Fibroblast of skin of back (primary cell): ENCODE data around the gene DIPK1A.
A peak's percentile ranks its signal among the peaks of the same experiment; 100 is the strongest.

ENCODE experiments used
- DNase-seq: peaks from one replicate; pipeline ENCODE4 v3.0.0-alpha.2; 2013

Gene DIPK1A

DNA sequence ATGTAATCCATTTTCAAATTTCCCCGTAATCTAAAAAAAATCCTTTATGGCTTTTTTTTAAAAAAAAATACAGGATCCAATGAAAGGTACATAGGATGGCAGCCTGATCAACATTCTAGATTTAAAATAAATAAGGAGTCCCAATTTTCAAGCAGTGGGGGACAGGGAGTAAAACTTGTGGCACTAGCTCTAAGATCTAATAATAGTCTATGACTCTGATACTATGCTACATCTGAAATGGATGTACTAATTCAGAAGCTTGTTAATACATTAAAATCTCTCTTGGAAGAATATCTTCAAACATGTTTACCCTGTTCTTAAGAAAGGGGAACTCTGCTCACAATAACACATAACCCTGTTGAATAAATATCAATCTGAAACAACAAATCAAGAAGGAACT is 8.5 kb downstream of the DIPK1A start:
- DNase-seq: no peak

DNA sequence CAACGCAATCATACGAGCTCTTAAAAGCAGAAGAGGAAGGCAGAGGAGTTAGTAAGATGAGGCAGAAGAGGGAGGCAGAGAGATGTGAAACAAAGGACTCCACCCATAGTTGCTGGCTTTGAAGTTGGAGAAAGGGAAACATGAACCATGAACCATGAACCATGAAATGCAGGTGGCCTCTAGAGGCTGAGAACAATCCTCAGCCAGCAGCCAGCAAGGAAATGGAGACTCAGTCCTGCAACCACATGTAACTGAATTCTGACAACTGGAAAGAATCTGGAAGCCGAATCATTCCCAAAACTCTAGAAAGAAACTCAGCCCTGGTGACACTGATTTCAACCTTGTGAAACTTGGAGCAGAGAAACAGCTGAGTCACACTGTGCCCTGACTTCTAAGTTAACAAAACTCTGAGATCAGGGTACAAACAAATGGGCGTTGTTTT is 10.1 kb downstream of the DIPK1A start:
- DNase-seq: peak; percentile 87

DNA sequence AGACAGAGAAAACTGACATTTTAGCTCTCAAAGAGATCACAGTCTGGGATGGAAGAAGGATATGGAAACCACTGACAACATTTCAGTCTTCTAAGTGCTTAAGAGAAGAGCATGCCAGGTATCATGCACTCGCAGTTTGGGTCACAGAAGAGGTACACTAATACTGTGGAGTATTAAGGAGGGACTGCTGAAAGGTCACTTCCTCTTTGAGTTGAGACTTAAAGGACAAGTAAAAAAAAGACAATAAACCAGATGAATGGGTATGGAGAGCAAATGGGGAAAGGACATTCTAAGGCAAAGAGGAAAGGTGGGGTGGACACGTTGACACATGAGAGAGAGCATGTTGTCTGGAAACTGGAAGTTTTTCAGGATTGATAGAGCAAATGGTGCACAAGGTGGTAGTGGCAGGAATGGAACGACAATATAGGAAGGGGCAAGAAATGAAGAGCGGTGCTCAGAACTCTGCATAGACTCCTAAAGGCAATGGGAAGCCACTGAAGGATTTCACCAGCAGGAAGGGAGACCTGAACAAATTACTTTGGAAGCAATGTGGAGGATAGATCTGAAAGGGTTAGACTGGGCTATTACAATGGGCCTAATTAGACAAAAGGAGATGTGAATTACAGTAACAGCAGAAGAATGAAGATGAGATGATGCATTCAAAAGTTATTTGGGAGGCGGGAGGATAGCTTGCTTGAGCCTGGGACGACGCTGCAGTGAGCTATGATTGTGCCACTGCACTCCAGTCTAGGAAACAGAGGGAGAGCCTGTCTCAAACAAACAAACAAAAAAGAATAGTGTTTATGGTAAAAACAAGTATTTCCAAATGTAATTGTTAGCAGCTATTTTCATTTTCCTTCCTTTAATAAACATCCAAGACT is 11.1 kb downstream of the DIPK1A start:
- DNase-seq: peak; percentile 89

DNA sequence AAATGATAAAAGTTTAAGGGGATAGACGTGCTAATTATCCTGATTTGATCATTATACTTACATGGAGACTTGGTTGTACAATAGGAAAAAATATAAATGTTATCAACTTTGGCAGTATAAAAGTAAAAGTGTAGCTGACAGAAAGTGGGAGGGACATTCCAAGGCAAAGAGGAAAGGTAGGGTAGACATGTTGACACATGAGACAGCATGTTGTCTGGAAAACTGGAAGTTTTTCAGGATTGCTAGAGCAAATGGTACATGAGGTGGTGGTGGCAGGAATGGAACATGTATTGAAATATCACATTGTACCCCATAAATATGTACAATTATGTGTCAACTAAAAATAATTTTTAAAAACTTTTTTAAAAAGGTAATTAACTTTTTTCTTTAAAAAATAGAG is 13.2 kb downstream of the DIPK1A start:
- no peak for DNase-seq

DNA sequence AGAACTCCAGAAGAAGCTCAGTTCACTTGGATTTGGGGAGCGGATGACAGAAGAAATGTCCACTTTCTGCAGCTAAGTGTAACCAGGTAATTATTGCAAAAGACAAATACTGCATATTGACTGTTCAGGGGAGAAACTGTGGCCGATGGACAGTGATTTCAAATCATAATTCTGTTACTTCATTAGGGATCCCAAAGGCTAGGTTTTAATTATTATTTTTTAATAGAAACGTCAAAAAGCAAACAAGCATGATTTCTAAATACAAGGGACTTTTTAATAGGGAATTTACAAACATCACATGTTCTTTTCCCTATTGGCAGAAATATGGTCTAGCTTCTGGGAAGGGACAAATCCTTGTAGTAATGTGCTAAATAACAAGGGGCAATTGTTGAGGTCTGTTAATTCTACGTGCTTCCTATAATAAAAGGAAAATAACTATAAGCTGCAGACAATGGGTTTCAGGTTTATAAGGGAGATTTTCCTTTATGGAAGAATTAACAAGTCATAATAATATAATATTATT is 15.5 kb downstream of the DIPK1A start:
- DNase-seq: no peak

DNA sequence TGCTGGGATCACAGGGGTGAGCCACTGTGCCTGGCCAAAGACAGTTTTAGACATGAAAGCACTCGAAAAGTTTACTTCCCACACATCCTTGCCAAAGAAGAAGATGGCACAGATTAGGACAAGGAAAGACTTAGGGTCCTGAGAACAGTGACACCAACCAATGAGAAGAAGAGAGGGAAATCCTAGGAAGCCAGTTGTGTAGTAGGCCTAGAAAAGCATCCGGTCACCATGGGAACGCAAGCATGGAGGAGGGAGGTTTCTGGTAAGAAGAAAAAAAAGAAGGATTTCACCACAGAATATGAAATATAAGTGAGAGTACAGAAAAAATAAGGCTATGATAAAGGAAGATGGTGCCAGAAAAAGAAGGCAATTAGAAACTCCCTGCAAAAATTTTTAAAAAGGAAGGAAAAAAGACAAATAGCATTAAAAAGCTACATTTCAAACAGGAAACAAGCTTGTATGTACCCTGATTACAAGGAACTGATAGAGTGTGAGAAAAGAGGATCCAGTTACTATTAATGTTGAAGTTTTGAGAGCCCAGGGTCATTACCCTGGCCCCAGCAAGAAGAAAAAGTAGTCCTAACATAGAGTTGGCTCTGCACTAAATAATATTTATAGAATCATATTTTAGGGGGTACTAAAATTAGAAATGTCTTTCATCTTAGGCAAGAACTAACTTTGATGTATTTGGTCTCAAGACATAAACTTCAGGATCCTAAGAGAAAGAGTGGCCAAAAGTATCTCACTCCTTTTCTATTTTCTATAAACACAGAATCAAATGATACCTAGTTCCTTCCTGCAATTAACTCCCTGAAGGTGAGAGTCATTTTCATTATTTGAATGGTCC is 16.1 kb downstream of the DIPK1A start:
- DNase-seq: no peak

DNA sequence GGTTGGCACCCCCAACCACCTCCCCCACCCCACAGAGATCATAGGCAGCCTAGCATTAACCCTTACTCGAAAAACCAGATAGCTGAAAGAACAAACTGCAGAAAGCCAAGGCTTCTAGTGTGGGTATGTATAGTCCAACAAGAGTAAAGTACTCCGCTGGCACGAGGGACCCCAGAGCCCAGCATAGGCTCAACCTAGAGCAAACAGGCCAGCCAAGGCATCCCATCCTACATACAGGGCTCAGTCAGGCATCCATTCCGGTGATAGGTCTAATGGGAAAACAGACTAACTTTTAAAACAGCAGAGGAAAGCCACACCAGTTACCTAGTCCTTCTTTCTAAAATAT is 17.8 kb downstream of the DIPK1A start:
- DNase-seq: no peak

DNA sequence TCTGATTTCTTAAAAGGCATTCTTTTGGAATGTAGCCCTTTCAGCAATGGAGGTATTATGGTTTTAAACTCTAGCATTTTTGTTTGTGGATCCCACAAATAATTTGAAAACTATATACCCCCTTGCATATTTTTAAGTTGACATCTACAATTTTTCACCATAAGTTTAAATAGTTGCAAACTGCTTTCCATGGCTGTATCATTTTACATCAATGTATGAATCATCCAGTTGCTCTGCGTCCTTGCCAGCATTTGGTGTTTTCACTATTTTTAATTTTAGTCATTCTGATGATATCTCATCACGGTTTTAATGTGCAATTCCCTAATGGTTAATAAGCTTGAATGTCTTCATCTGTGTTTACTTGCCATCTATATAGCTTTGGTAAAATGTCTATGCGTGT is 20.7 kb downstream of the DIPK1A start:
- DNase-seq: peak; percentile 85

DNA sequence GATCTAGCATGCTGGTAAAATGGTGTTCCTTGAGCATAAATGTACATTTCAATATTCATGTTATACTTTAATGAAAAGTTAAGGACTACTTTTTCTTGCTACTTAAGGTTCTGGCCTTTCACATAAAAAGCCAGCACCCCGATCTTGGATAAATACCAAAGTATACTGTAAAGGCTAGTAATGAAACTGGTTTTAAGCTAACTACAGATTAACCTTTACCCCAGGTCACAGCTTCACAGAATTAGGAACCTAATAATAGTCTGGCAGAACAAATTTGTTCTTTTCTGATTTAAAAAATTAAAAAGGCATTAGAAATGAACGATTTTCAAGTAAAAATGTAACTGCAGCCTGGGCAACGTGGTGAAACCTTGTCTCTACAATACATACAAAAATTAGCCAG is 23.5 kb downstream of the DIPK1A start:
- DNase-seq: no peak

DNA sequence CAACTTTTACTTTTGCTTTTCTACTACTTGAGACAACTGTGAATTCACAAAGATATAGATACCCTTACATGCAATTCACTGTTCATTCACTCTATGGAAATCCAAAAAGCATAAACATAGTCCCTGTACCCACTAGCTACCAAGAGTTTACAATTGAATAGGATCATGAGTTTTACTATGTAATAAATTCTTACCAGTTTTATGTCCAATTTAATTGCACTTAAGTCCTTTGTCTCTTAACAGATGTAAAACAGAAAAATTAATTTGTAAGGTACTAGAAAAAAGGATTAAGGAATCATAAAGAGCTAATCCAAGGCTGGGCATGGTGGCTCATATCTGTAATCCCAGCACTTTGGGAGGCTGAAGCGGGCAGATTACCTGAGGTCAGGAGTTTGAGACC is 24.4 kb downstream of the DIPK1A start:
- no peak for DNase-seq

DNA sequence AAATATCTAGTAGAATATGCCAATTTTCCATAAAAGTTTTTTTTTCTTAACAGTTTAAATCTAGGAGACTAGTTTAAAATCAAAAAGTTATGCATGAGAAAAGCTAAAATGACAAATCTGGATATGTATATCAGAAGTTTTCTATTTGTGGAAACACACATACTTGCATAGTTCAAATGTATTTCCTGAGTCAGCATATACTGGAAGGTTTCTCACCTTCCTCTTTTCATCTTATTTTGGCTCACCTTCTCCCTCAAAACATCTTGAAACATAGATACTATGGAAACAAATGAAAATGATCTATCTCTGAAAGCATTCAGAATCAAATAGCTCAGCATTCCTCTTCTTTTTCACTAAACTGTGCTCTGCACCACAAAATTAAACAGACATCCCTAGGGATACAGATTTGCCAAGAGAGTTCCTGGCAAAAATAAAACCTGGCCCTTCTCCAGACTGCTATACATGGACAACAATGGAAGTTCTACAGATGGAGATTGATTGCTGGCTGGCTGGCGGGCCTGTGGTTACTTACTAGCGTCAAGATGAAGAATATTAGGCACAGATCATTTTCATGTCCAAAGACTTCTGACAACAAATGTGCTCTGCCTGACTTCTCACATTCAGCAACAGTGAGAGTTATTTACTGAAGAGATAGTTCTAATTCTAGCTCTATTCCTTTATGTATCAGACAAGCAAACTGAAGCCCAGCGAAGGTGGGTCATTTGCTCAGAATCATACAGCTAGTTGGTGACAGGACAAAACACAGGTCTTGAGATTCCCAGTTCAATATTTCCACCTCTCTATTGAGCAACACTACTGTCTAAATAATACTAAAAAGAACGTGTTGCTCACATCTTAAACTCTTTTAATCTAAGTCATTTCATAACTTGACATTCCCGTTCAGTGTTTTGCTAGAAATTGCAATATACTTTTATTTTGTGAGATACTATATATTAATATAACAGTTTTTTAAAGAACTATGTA is 26.6 kb downstream of the DIPK1A start:
- peak; percentile 93 for DNase-seq

DNA sequence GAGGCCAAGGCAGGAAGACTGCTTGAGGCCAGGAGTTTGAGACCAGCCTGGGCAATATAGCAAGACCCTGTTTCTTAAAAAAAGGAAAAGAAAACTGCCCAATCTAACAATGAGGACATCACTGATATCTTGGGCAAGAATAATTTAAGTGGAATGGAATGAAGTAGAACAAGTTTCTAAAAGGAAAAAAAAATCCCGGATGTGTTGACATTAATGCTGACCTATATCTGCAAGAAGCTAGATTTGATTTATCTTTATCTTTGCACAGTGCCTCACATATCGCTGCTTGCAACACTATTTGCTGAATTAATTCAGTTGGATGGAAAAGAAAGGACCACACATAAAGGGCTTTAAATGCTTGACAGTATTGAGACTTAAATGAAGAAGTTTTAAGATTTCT is 27.8 kb downstream of the DIPK1A start:
- no peak for DNase-seq

DNA sequence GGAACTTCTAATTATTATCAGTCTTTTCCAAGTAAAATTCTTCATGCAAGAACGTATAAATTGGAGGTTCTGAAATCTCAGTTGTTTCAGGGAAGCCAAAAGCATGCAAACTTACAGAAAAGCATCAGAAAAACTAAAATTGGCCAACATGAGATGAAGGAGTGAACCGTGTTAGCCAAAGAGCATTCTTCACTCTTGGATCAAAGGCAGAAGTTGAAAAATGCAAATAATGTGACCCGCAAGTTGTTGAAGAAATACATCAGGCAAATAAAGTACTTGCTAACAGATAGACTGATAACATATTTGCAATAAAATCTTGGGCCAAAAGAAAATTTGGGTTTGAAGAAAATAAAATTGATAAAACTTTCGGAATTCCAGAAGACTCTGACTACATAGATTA is 29.6 kb downstream of the DIPK1A start:
- DNase-seq: no peak

DNA sequence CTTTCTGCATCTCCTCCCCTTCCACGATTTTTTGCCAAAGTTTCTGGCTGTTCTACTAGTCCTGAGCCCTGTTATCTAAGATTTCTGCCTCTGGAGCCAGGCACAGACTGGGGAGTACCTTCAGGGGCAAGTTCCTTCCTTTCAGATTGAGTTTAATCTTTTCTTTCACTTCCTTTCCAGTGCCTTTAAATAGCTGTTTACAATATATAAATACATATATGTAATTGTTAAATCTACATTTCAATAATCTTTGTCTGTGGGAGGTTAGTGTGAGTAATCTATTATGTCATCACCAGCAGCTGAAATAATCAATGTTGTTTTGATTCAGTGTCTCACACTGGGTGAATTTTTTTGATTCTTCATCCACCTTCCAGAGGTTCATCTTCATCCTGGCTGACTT is 31.8 kb downstream of the DIPK1A start:
- no peak for DNase-seq

DNA sequence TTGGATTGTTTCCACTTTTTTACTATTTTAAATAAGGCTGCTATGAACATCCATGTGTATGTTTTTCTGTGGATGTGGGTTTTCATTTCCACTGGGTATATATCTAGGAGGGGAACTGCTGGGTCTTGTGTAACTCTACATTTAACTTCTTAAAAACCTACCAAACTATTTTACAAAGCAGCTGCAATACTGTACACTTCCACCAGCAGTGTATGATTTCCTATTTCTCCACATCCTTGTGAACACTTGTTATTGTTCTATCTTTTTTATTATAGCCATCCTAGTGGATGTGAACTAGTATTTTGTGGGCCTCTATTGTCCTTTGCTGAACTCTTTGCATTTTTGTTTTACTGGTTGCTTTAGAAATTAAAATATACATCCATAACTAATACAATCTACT is 33.4 kb downstream of the DIPK1A start:
- DNase-seq: no peak

DNA sequence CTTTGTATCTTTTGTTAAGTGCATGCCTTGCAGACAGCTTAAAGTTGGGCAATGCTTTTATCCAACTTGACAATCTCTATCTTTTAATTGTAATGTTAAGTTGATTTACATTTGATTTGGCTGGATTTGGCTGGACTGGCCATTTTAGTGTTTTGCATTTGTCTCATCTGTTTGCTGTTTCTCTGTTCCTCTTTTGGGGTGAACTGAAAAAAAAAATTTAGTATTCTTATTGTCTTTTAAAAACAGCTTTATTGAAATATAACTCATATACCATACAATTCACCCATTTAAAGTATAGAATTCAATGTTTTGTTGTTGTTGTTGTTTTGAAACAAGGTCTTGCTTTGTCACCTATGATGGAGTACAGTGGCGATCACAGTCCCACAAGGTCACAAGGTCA is 34.4 kb downstream of the DIPK1A start:
- no peak for DNase-seq

DNA sequence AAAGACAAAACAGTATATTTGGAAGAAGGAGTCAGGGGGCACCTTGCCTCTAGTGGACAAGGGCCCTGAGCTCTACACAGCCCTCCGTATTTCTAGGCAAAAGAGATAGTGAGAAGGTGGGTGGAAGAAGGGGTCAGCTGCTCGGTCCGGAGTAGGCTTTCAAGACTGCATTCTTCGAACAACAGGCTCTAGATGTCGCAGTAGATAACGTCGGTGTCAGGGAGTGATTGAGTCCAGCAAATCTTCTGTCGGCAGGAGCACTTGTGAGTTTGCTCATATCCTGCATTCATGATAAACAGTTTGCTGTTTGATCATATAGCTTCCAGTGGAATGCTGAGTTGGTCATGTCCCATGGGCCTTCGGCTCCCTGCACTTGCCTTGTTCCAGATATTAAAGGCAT is 36.8 kb downstream of the DIPK1A start:
- DNase-seq: peak; percentile 42

DNA sequence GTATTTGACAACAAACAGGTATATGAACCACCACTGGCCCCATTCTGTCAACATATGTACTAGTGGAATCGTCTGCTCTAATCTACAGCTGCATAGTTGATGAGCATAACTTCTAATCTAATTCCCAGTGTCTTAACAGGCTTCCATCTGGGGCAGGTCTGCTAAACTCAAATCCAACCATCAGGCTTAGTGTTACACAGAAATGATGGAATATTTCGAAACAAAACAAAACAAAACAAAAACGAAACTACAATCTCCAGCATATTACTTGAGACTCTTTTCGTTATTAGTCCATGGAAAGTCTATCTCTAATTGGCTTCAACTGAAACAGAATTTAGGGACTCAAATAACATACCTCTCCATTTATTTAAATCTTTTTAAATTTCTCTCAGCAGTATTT is 37.6 kb downstream of the DIPK1A start:
- no peak for DNase-seq

DNA sequence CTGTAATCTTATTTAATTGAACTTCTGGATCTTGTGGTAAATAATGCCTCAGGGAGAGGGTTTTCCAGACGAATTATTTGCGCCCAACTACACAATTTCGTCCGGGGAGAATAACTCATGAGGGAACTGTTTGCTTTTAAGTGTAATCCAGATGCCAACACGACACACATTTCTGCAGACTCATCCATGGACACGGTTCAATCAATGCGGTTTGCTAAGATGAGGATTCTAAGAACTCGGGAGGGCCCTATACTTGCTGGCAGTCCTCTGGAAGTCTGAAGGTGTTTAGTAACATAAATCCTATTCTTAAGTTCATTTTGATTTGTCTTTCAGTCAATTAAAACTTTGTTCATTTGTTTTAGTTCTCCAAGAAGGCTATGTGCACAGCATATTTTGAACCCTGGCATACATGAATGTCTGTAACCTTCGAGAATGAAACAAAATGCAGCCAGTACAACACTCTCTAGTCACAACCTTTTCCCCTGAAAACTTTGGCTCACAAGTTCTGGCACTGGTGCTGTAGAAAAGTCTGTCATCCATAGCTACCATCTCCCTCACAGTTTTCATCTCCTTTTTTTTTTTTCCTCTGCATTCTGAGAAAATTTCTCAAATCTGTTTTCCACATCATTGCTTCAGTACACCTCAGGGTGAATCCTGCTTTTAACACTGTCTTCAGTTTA is 38.8 kb downstream of the DIPK1A start:
- peak; percentile 28 for DNase-seq

DNA sequence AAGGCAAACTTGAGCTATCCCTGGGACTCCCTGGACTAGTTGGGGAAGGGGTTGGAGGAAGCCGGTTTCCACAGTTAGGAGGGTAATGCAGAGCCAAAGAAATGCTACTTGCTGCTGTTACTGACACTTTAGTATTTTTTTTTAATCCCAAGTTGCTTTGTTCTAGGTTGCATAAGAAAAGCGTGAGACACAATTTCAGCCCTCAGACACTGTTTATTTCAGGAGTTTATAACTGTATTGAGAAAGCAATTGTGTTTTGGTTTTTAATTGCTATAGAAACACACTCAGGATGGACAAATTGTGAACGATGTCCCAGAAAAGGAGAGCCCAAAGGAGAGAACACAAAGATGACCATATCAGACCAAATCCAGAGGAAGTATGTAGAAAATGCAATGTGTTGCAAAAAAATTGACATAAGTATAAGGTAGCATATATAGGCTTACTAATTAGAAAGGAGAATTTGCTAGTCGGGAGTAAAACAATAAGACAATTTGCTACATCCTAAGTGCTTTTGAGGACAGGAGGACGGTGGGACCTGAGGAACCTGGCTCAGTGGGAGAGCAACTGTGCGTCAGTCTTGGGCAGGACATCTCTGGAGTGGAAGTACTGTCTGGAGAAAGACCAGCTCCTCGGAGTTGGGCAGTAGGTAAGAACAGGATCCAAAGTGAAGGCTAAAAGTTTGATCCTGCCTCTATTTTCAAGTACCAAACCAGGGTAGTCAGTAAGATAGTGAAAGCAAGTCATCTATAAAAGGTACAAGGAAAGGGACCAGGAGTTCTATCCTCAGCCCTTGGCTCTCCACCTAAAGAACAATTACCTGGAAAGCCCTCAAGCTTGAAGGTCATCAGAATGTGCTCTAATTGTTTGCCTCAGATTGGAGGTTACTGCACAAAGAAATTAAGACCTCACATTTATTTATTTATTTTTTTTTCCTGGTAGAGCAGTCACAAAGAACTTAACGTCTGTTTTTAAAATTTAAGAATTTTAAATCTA is 39.9 kb downstream of the DIPK1A start:
- no peak for DNase-seq

DNA sequence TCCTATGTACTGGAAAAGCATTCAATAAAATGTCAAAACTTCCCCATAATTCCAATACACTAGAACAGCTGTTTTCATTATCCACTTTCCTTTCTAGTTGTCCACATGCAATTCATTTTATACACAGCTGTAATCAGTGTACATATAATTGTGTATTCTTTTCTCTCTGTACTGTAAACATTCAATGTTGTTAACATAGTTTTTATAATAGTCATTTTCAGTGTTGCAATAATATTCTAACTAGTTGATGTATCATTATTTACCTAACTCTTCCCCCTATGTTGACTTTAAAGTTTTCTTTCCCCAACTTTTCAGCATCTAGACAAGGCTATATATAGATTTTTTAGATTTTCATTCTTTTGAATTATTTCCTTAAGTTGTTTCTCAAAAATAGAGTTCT is 44.4 kb downstream of the DIPK1A start:
- DNase-seq: peak; percentile 41
